Neural cell (in vitro differentiated cells): ENCODE measurements around the gene ANO1. TPM values are rescaled to one million over a fixed set of nuclear protein-coding genes. Genes with fewer than 3 reads are reported as not detected.
"Not testable (repeated sequence)": the region's sequence is repeated elsewhere in the genome, so short reads cannot be mapped to it uniquely, and the experiment has no call there.

Experiments
- H2AFZ ChIP-seq: fragments of 200-600, 300-800 bp; sonication (generic), shearing (Covaris generic); 2 replicates; pipeline ENCODE4 v1.6.0; 2014; ENCODE audit warnings: low read depth, mild to moderate bottlenecking, antibody characterized with exemption, low read length, moderate library complexity
- H3F3A ChIP-seq: fragments of 200-600 bp; shearing (Covaris generic); 2 replicates; pipeline ENCODE4 v1.6.1; 2016; ENCODE audit warnings: mild to moderate bottlenecking, moderate library complexity, mixed read lengths, antibody characterized with exemption, low read length; ENCODE audit not compliant: insufficient read depth, poor library complexity, severe bottlenecking
- H3K27ac ChIP-seq: fragments of 200-600, 300-800 bp; sonication (generic), shearing (Covaris generic); 2 replicates; pipeline ENCODE4 v1.5.1; 2014; ENCODE audit warnings: mild to moderate bottlenecking, low read length, moderate library complexity
- H3K27me3 ChIP-seq: fragments of 300-800, 200-600 bp; sonication (generic), shearing (Covaris generic); 2 replicates; pipeline ENCODE4 v1.6.0; 2014; ENCODE audit warnings: mild to moderate bottlenecking, low read depth, low read length, moderate library complexity; ENCODE audit not compliant: insufficient read depth
- H3K36me3 ChIP-seq: fragments of 300-800, 200-600 bp; sonication (generic), shearing (Covaris generic); 2 replicates; pipeline ENCODE4 v1.5.1; 2014; ENCODE audit warnings: mild to moderate bottlenecking, antibody characterized with exemption, low read length, moderate library complexity; ENCODE audit not compliant: insufficient read depth
- H3K4me2 ChIP-seq: fragments of 300-800, 200-600 bp; sonication (generic), shearing (Covaris generic); 2 replicates; pipeline ENCODE4 v1.6.0; 2014; ENCODE audit warnings: mild to moderate bottlenecking, low read length
- H3K4me3 ChIP-seq: fragments of 300-800, 200-600 bp; sonication (generic), shearing (Covaris generic); 2 replicates; pipeline ENCODE4 v1.5.1; 2014; ENCODE audit warnings: mild to moderate bottlenecking, low read length, moderate library complexity
- H3K79me2 ChIP-seq: fragments of 200-600 bp; shearing (Covaris generic); replicated peaks from 2 replicates; pipeline ENCODE4 v1.6.0; 2014; ENCODE audit warnings: mild to moderate bottlenecking, low read length, moderate library complexity; ENCODE audit not compliant: insufficient read depth
- H3K9ac ChIP-seq: fragments of 300-800, 200-600 bp; sonication (generic), shearing (Covaris generic); 2 replicates; pipeline ENCODE4 v1.6.1; 2016; ENCODE audit warnings: mild to moderate bottlenecking, low read length, mixed read lengths
- H3K9me2 ChIP-seq: fragments of 200-600 bp; shearing (Covaris generic); 2 replicates; pipeline ENCODE4 v1.6.1; 2016; ENCODE audit warnings: mild to moderate bottlenecking, low read length, mixed read lengths; ENCODE audit not compliant: insufficient read depth
- H3K9me3 ChIP-seq: fragments of 200-600, 300-800 bp; sonication (generic), shearing (Covaris generic); 2 replicates; pipeline ENCODE4 v1.6.1; 2016; ENCODE audit warnings: mild to moderate bottlenecking, mixed run types, low read length, moderate library complexity, mixed read lengths
- H4K20me1 ChIP-seq: fragments of 200-600 bp; shearing (Covaris generic); 2 replicates; pipeline ENCODE4 v1.6.1; 2016; ENCODE audit warnings: mild to moderate bottlenecking, mixed run types; ENCODE audit not compliant: insufficient read depth
- EP300 ChIP-seq: fragments of 450-650 bp; conservative IDR thresholded peaks from 2 replicates; pipeline ENCODE4 v1.6.1; 2014; ENCODE audit warnings: antibody characterized with exemption, mild to moderate bottlenecking, moderate library complexity; ENCODE audit not compliant: poor library complexity, severe bottlenecking
- EZH2 ChIP-seq: fragments of 200-600, 300-800 bp; shearing (Covaris generic), sonication (generic); IDR thresholded peaks from 2 replicates; pipeline ENCODE4 v1.6.1; 2014; ENCODE audit warnings: antibody characterized with exemption, low read length, borderline replicate concordance, mild to moderate bottlenecking; ENCODE audit not compliant: insufficient read depth, poor library complexity, severe bottlenecking
- MXI1 ChIP-seq: fragments of 450-650 bp; conservative IDR thresholded peaks from 2 replicates; pipeline ENCODE4 v1.6.1; 2014; ENCODE audit warnings: antibody characterized with exemption, mild to moderate bottlenecking; ENCODE audit not compliant: poor library complexity, severe bottlenecking
- RAD21 ChIP-seq: fragments of 450-650 bp; conservative IDR thresholded peaks from 2 replicates; pipeline ENCODE4 v1.6.1; 2014; ENCODE audit warnings: antibody characterized with exemption, mild to moderate bottlenecking, moderate library complexity
- SMC3 ChIP-seq: fragments of 450-650 bp; conservative IDR thresholded peaks from 2 replicates; pipeline ENCODE4 v1.6.1; 2014; ENCODE audit warnings: antibody characterized with exemption, mild to moderate bottlenecking, moderate library complexity; ENCODE audit not compliant: poor library complexity
- TAF1 ChIP-seq: IDR thresholded peaks from 2 replicates; pipeline ENCODE4 v1.6.1; 2012; ENCODE audit warnings: low read depth
- polyA plus RNA-seq: library from polyadenylated mRNA; depleted of rRNA; stranded (reverse); fragments of >200 nt; gene quantifications from 2 replicates; pipeline ENCODE4 v1.2.3, GENCODE V29; 2014
- TF ChIP-seq, protein P1 (sequence below): fragments of 450-650 bp; IDR thresholded peaks from 2 replicates; pipeline ENCODE4 v1.5.1; 2014; ENCODE audit warnings: antibody characterized with exemption, mild to moderate bottlenecking, moderate library complexity; ENCODE audit not compliant: poor library complexity, severe bottlenecking

ANO1 gene
- polyA plus RNA-seq, 1 donor from 2014 or later = not detected

DNA sequence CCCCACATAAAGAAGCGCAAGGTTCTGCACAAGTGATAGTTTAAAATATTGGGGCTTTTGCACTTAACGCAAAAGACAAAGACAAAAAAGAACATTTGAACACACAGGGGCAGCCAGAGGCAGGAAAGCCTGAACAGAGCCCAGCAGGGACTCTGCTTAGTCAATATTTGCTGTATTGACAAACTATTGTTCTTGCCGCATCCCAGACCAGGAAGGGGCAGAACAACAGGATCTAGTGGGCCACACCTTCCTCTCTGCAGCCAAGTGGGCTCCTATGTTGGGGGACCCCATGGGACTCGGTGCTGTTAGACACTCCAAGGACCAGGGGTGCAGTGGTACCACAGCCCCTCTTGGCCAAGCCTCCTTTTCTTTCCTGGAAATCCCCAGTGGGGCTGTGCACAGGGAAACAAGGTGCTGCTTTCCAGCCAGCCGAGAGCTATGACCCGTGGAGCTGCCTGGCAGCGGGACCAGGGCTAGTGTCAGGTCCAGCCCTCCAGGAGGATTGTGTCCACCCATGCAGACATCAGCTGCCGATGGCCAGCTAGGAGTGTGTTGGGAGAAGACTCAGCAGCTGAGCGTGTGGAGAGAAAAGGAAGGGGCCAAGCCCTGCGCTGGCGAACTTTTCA lies 43.3 kb upstream of the ANO1 start:
- Histone ChIP-seq H3K4me2 (no peak overlapping the region), H2AFZ (no peak overlapping the region)
- TF ChIP-seq SMC3 (no peak), TAF1 (no peak), MXI1 (no peak), EP300 (no peak)

GRCh38 chr11:70035665-70036064 lies 42.5 kb upstream of the ANO1 start:
- not testable (repeated sequence) for H2AFZ ChIP-seq, H4K20me1 ChIP-seq, H3K4me3 ChIP-seq, H3K36me3 ChIP-seq, H3K9me2 ChIP-seq, H3K9ac ChIP-seq, H3K27ac ChIP-seq, H3K79me2 ChIP-seq, H3K4me2 ChIP-seq, H3K27me3 ChIP-seq, H3F3A ChIP-seq, H3K9me3 ChIP-seq

More for the DNA sequence above, 43.3 kb upstream of the ANO1 start:
- H3K4me3 ChIP-seq = no peak overlapping the region
- no peaks in the 10 kb centered on the region for H3K79me2 ChIP-seq
- H3K27me3 ChIP-seq = no peaks in the 10 kb centered on the region
- H3K9ac ChIP-seq = no peak overlapping the region
- H3K9me3 ChIP-seq = no peaks in the 10 kb centered on the region
- no peak overlapping the region for H3K27ac ChIP-seq
- no peaks in the 10 kb centered on the region for H3K36me3 ChIP-seq
- no peaks in the 10 kb centered on the region for H3F3A ChIP-seq
- H4K20me1 ChIP-seq = no peaks in the 10 kb centered on the region
- no peaks in the 10 kb centered on the region for H3K9me2 ChIP-seq

DNA sequence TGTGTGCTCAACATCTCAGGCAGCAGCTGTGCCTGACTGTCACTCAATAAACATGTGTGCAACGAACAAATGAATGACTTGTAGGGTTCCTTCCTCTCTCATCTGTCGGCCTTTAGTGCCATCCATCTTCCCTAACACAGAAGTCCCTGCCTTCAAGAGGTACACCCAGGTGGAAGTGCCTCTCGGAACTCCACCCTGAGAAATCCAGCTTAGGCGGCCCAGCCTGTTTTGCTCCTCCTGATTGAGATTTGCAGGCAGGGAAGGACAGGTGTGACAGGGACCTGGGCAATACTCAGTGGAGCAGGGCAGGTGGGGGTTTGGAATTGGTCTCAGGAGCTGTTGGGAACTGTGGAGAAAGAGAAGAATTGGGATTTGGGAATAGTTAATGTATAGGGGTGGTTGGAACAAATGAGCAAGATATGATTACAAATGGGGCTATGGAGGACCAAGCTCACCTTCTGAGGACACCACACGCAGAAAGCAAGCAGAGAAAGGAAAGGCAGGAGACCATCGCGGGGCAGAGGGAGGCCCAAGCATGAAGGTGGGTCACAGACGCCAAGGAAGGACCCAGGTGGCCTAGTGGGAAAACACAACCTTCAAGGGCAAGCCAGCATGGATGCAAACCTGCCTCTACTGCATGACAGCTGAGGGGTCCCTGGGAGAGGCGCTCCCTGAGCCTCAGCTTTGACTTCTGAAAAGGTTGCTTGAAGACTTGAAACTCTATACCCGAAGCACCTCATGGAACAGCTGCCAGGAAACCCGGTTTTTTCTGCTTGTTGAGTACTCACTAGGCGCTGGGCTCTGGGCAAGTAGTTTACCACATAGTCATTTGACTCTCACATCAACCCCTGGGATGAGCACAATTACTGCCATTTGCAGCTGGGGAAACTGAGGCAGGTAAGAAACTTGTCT lies 40.9 kb upstream of the ANO1 start:
- no peak overlapping the region for H3K4me3 ChIP-seq
- TF ChIP-seq, protein P1, sequence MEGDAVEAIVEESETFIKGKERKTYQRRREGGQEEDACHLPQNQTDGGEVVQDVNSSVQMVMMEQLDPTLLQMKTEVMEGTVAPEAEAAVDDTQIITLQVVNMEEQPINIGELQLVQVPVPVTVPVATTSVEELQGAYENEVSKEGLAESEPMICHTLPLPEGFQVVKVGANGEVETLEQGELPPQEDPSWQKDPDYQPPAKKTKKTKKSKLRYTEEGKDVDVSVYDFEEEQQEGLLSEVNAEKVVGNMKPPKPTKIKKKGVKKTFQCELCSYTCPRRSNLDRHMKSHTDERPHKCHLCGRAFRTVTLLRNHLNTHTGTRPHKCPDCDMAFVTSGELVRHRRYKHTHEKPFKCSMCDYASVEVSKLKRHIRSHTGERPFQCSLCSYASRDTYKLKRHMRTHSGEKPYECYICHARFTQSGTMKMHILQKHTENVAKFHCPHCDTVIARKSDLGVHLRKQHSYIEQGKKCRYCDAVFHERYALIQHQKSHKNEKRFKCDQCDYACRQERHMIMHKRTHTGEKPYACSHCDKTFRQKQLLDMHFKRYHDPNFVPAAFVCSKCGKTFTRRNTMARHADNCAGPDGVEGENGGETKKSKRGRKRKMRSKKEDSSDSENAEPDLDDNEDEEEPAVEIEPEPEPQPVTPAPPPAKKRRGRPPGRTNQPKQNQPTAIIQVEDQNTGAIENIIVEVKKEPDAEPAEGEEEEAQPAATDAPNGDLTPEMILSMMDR = no peak
- no peak for TF ChIP-seq EP300
- no peak for TF ChIP-seq EZH2
- no peak for TF ChIP-seq RAD21
- no peak overlapping the region for H2AFZ ChIP-seq
- no peaks in the 10 kb centered on the region for H3K79me2 ChIP-seq
- no peaks in the 10 kb centered on the region for H3K9me2 ChIP-seq
- no peaks in the 10 kb centered on the region for H4K20me1 ChIP-seq
- H3F3A ChIP-seq = no peaks in the 10 kb centered on the region
- no peak overlapping the region for H3K9ac ChIP-seq
- no peaks in the 10 kb centered on the region for H3K9me3 ChIP-seq
- H3K4me2 ChIP-seq = no peak overlapping the region
- H3K27me3 ChIP-seq = no peaks in the 10 kb centered on the region
- no peaks in the 10 kb centered on the region for H3K36me3 ChIP-seq
- H3K27ac ChIP-seq = no peak overlapping the region
